Measurements from ENCODE around the gene SLC38A10. TPM values are rescaled to one million over a fixed set of nuclear protein-coding genes. Genes with fewer than 3 reads are reported as not detected.

SLC38A10 gene
- total and polyA plus RNA-seq, 2 of the 13 experiments (the other 11 are each of a cell fraction or from before 2014, with no cell fraction given): 23.4 to 55.8 TPM

GRCh38 chr17:81309140-81309858 lies 14.2 kb upstream of the SLC38A10 start (continued):
- TF ChIP-seq MEIS1 (CRISPR knock-in tag; IDR thresholded peaks at IDR 0.05; ENCODE audit: borderline replicate concordance) (0 out of 2 replicates have a peak, but pooled peaks have one; percentile 45), POLR2G (IDR thresholded peaks at IDR 0.05; ENCODE audit: low read depth, low read length) (peak; percentile 67), FOXA1 (IDR thresholded peaks at IDR 0.05) (no peak), FOXA1 (CRISPR knock-in tag; IDR thresholded peaks at IDR 0.05) (no peak; the same call in 1 of the 2 replicates), ZKSCAN8 (CRISPR knock-in tag; IDR thresholded peaks at IDR 0.05; ENCODE audit: borderline replicate concordance) (0 out of 2 replicates have a peak, but pooled peaks have one; percentile 34), ZNF691 (CRISPR knock-in tag; IDR thresholded peaks at IDR 0.05; ENCODE audit: borderline replicate concordance, low read depth) (0 out of 2 replicates have a peak, but pooled peaks have one; percentile 42), DNMT3B (CRISPR knock-in tag; conservative IDR thresholded peaks at IDR 0.05) (peak; percentile 76; the same call in 1 of the 2 replicates), POLR2AphosphoS5 (IDR thresholded peaks at IDR 0.05; ENCODE audit: low read depth, low read length) (0 out of 2 replicates have a peak, but pooled peaks have one; percentile 34), TFDP2 (CRISPR knock-in tag; IDR thresholded peaks at IDR 0.05) (peak; percentile 37; the same call in 1 of the 2 replicates), ZBTB25 (CRISPR knock-in tag; IDR thresholded peaks at IDR 0.05) (0 out of 2 replicates have a peak, but pooled peaks have one; percentile 39), SNAI1 (CRISPR knock-in tag; IDR thresholded peaks at IDR 0.05; ENCODE audit: borderline replicate concordance) (0 out of 2 replicates have a peak, but pooled peaks have one; percentile 48), GRHL1 (CRISPR knock-in tag; conservative IDR thresholded peaks at IDR 0.05) (no peak), NR2F6 (IDR thresholded peaks at IDR 0.05) (peak; percentile 66; the same call in 1 of the 2 replicates), NR2F6 (CRISPR knock-in tag; IDR thresholded peaks at IDR 0.05) (peak; percentile 86), GMEB1 (CRISPR knock-in tag; IDR thresholded peaks at IDR 0.05; ENCODE audit: borderline replicate concordance) (peak; percentile 34; the same call in 1 of the 2 replicates), MXD1 (CRISPR knock-in tag; IDR thresholded peaks at IDR 0.05) (no peak), DRAP1 (CRISPR knock-in tag; IDR thresholded peaks at IDR 0.05) (peak; percentile 62; the same call in 1 of the 2 replicates), ZNF644 (CRISPR knock-in tag; IDR thresholded peaks at IDR 0.05; ENCODE audit: low read depth) (no peak), ZNF382 (CRISPR knock-in tag; IDR thresholded peaks at IDR 0.05; ENCODE audit: borderline replicate concordance) (no peak), IKZF5 (CRISPR knock-in tag; IDR thresholded peaks at IDR 0.05) (peak; percentile 57; the same call in 1 of the 2 replicates)

Measured in HepG2 (cell line).